ENCODE results near the gene DPEP1.
A peak's percentile ranks its signal among the peaks of the same experiment; 100 is the strongest.

Gene DPEP1

GRCh38 chr16:89600427-89600826 is 13.0 kb upstream of the DPEP1 start:
- no peak for DNase-seq

DNA sequence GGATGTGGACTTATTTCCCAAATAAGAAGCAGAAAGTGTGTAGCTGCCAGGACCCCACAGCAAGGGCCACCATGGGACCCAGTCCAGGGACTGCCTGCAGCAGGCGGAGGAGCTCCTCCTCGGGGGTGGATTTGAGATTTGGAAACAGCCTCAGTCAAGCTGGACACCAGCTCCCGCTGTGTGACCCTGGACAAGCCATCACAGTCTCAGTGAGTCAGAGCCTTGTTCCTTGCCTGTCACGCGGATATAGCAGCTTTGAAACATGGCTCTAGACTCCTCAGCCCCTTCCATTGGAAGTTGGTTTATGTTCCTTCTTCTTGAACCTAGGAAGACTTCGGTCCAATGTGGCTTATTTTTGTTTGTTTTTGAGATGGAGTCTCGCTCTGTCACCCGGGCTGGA is 12.5 kb upstream of the DPEP1 start:
- DNase-seq = no peak

DNA sequence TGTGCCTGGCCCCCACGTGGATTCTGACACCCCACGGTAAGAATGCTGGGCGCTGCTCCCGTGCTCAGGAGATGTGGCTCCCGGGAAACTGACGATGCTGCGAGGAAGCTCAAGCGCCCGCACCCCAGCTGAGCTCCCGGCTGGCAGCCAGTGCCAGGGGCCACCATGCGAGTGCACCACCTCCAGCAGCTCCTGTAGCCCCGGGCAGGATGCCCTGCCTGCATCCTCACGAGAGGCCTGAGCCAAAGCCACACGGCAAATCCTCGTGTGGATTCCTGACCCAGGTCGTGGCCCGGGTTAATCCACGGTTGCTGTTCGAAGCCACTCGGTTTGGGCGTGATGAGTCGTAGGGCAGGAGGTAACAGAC is 11.6 kb upstream of the DPEP1 start:
- no peak for DNase-seq

DNA sequence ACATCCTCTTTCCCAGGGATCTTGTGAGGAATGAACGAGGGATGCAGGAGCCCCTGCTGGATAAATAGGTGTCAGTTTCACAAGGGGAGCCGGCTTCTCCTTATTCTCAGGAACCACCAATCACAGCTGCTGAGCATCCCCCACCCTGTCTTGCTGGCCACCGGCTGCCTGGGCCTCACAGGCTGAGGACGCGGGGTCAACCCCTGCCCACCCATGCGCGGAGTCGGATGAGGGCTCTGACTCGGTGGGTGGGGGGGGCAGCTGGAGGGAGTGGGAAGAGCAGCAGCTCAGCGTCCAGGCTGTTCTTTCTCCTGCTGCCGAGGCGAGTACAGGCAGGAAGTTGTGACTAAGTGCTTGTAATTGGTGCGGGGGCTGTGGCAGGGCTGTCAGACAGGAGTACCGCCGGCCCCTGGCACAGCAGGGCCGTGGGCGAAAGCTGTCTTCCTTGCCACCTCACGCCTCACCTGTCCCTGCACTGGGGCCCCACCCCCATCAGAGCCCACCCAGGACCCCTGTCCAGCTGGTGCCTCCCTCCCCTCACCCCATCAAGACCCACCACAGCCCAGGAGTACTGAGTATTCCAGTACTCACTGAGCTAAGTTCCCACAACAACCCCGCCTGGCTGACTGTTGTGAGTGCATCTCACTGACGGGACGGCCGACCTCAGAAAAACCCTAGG is 11.0 kb upstream of the DPEP1 start:
- no peak for DNase-seq

DNA sequence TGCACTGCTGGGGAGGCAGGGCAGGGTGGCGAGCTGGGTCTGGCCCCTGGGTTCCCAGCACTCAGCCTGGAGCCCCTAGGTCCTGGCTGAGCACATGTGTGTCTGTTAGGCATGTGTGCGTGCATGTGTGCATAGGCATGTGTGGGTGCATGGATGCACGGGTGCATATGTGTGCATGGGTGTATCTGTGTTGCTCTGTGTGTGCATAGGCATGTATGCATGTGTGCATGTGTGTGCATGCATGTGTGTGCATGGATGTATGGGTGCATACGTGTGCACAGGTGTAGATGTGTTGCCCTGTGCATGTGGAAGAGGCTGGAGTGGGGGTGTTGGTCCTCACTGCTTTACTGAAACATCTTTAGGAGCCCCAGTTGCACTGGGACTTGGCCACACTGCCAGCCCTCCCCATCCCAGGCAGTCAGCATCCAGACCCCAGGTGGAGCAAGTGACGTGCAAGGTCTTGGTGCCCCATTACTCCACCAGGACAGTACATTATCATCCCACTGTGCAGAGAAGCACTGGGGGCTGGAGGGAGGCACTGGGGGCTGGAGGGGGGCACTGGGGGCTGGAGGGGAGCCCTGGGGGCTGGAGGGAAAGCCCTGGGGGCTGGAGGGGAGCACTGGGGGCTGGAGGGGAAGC is 10.4 kb upstream of the DPEP1 start:
- DNase-seq = no peak

DNA sequence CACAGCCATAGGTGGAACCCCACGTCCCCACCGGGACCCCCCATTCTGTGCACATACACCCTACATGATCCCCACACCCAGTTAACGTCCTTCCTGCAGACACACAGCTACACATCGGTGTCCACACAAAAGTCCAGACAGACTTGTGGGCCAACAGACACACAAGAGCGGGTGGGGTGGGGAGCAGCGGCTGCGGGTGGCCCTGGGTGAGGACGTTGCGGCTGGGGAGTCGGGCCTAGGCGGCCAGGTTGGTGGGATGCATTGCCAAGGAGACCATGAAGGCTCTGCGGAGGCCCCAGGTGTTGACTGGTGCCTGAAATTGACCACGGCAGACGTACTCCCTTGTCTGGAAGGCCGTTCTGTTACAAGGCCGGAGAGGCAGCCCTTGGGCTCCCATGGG is 8.7 kb upstream of the DPEP1 start:
- DNase-seq = no peak

- DNase-seq = no peak
Observed at GRCh38 chr16:89605186-89605970, 8.1 kb upstream of the DPEP1 start.

- no peak for DNase-seq
Observed at GRCh38 chr16:89606006-89606405, 7.4 kb upstream of the DPEP1 start.

GRCh38 chr16:89607453-89607852 is 6.0 kb upstream of the DPEP1 start:
- no peak for DNase-seq

DNA sequence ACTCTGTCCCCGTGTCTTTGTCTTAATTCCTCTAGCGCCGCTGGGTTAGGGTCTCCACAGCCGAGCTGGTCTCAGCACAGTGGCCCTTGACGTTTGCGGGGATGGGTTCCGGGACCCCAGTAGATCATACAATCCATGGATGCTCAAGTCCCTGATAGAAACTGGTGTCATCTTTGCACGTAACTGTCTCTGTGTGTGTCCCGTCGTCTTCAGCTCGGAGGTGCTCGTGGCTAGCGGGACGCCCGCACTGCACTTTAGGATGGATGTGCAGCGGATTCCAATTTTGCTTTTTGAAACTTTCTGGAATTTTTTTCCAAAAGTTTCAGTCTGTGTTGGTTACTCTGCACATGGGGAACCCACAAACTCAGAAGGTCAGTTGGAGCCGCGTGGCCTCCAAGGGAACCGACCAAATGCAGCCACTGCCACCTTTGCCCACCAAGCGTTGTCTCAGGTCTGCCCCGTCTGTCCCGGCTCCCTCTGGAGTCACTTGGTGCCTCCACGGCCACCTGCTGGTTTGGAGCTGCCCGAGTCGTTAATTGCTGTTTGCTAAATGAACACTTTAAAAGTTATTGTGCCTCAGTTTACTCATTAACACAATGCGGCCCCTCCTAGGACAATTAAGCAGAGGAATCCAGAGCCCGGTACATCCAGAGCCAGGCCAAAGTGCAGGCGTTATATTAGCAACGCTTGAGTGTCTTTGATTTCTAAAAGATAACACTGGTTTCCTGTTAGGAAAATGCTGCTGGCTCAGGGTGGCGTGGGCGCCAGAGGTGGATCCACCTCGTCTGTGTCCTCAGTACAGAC is 5.3 kb upstream of the DPEP1 start:
- no peak for DNase-seq

- no peak for DNase-seq
Observed at GRCh38 chr16:89610108-89610453, 3.4 kb upstream of the DPEP1 start.

- DNase-seq = peak; percentile 83
Observed at GRCh38 chr16:89612415-89613166, 851 bp upstream of the DPEP1 start.

DNA sequence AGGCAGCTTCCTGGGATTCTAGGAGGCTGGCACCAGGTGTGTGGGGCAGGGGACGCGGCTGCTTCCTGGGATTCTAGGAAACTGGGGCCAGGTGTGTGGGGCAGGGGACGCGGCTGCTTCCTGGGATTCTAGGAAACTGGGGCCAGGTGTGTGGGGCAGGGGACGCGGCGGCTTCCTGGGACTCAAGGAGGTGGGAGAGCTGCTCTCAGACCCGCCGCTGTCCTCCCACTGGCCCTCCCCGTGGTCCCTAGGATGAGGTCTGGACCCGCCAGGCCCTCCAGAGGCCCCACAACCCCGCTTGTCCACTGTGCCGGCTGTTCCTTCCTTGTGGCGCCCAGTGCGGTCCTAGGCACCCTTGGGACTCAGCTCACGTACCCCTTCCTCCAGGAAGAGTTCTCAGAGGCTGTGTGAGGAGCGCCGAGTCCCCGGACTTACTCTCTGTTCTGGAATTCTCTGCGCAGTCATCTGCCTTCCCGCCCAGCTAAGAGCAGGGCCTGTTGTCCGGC is 565 bp downstream of the DPEP1 start:
- no peak for DNase-seq

DNA sequence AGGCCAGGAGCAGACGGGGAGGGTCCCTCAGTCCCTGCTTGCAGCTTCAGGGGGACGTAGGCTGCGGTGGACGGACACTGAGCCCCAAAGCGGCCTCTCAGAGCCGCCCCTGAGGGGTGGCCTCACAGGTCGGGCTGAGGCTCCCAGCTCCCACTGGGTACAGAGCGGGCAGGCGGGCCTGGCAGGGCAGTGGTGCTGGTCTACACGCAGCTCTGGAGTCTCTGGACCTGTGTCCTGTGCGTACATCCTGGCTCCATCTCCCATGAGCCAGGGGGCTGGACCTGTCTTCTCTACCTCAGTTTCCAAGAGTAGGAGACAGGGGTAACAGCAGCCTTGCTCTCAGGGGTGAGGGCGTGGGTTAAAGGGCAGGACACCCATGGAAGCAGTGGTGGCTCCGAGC is 1.7 kb downstream of the DPEP1 start:
- no peak for DNase-seq

GRCh38 chr16:89615596-89616090 is 2.2 kb downstream of the DPEP1 start:
- no peak for DNase-seq

- DNase-seq = no peak
Observed at GRCh38 chr16:89616623-89617022, 3.2 kb downstream of the DPEP1 start.

DNA sequence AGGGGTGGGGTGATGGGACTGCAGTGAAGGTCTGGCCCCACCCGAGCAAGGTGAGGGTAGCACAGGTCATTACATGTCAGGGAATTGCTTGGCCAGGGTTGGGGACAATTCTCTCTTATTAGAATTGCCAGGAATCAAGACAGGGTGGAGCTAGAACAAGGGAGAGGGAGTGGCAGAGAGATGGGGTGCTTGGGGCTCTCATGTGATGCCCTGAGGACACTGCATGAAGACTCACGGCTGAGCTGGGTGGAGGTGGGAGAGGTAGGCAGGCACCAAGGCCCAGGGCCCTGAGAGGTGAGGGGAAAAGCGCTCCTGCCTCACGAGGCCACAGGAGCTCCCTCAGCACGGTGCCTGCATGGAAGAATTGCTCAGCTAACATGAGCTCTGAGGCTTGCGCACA is 3.6 kb downstream of the DPEP1 start:
- DNase-seq = no peak

- DNase-seq = no peak
Observed at GRCh38 chr16:89618109-89618998, 4.9 kb downstream of the DPEP1 start.

- DNase-seq = no peak
Observed at GRCh38 chr16:89619840-89620239, 6.4 kb downstream of the DPEP1 start.

GRCh38 chr16:89620406-89620841 is 7.0 kb downstream of the DPEP1 start:
- no peak for DNase-seq

DNA sequence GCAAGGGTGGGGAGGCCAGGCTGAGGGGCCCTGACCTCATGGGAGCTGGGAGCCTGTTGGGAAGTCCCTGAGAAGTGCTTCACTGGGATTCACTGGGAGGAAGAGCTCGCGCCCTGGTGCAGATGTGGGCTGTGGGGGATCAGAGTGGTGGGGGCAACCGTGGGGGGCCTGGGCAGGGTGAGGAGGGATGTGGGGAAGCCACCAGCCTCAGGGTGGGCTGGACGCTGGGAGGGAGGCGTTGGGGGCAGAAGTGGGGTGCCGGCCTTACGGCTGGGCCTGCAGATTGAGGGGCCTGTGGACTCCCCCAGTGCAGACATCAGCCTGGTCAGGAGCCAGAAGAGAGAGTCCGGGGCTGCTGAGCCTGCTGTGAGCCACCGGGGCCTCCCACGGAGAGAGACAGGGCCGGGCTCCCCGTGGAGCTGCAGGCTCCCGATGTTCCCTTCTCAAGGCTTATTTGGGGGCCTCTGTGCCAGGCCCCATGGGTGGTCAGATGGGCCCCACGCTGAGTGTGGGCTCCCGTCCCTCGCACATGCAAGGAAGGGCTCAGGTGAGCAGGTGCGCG is 7.8 kb downstream of the DPEP1 start:
- DNase-seq = no peak

Measured in NCI-H524 treated with DMSO at 0.1 percent for 48 hours (cell line).